Vagina (tissue), 2 donors: ENCODE results near the gene CGB1.

ENCODE experiments used
- CTCF ChIP-seq, 3 experiments: fragments of 450-650 bp in 2 of 3; fragments of 200-600 bp in 1 of 3; sonication (generic) in 1 of 3; IDR thresholded peaks; one replicate each; pipeline ENCODE4 v1.5.1; 2017 to 2019; ENCODE audit warnings: antibody characterized with exemption in 3 of 3, mild to moderate bottlenecking in 2 of 3, moderate library complexity in 2 of 3
- POLR2AphosphoS5 ChIP-seq, 2 donors: sonication (generic); formaldehyde crosslinking; IDR thresholded peaks; one replicate each; pipeline ENCODE4 v1.9.0; 2017; ENCODE audit warnings: antibody characterized with exemption in 2 of 2, mild to moderate bottlenecking in 2 of 2, low read depth in 1 of 2; ENCODE audit not compliant: insufficient read depth in 1 of 2

DNA sequence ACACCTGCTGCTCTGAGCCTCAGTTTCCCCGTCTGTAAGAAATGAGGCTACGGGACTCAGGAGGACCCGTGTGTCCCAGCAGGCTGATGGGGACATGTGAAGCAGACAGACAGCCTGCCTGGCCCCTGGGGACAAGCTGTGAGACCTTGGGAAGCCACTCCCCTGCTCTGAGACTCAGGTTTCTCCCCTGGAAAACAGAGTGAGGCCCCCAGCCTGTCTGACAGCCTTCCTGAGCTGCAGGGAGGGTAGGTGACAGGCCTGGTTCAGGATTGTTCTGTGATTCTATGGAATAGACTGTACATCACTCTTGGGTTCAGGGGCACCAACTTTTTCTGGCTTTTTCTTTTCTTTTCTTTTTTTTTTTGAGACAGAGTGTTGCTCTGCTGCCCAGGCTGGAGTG, 30.9 kb upstream of the CGB1 start:
- TF ChIP-seq CTCF (IDR thresholded peaks at IDR 0.05): no peak
- TF ChIP-seq POLR2AphosphoS5 (IDR thresholded peaks at IDR 0.05; ENCODE audit: insufficient read depth in 1 of 2, low read depth in 1 of 2): no peak
